ENCODE results near the gene NLK.

GRCh38 chr17:28059675-28060074, 17.2 kb downstream of the NLK start:
- TF ChIP-seq ELF4 (IDR thresholded peaks at IDR 0.05) (no peak), SUZ12 (IDR thresholded peaks at IDR 0.05) (no peak), HDGF (IDR thresholded peaks at IDR 0.05; ENCODE audit: borderline replicate concordance) (no peak), TARDBP (IDR thresholded peaks at IDR 0.05) (no peak), BHLHE40 (IDR thresholded peaks at IDR 0.05; ENCODE audit: borderline replicate concordance) (no peak), FOXM1 (IDR thresholded peaks at IDR 0.05; ENCODE audit: borderline replicate concordance) (no peak), SP1 (IDR thresholded peaks at IDR 0.05) (no peak), FOXK2 (IDR thresholded peaks at IDR 0.05) (no peak), CTBP1 (IDR thresholded peaks at IDR 0.05; ENCODE audit: borderline replicate concordance) (no peak), ARNT (IDR thresholded peaks at IDR 0.05) (no peak), NFRKB (IDR thresholded peaks at IDR 0.05) (no peak), L3MBTL2 (conservative IDR thresholded peaks at IDR 0.05) (no peak)

All from HEK293T (cell line).